GM12878 (cell line): ENCODE data around the gene RSPH4A. TPM values are rescaled to one million over a fixed set of nuclear protein-coding genes. Genes with fewer than 3 reads are reported as not detected.

Experiments used
- BHLHE40 ChIP-seq, 2 experiments: fragments of 450-650 bp in 1 of 2; IDR thresholded peaks; 2 replicates each; pipeline ENCODE4 v1.6.1; 2011 to 2017; ENCODE audit warnings: low read depth in 2 of 2, borderline replicate concordance in 1 of 2, improper control_type of control experiment in 1 of 2, low read length in 1 of 2, mild to moderate bottlenecking in 1 of 2
- EGR1 ChIP-seq, 2 experiments: IDR thresholded peaks; 1 replicate in 1 of 2; 2 replicates in 1 of 2; pipeline ENCODE4 v1.6.1; 2011 to 2012; ENCODE audit warnings: low read depth in 2 of 2, low read length in 2 of 2, borderline replicate concordance in 1 of 2, mild to moderate bottlenecking in 1 of 2, moderate library complexity in 1 of 2
- IRF3 ChIP-seq: fragments of 450-650 bp; IDR thresholded peaks from 2 replicates; pipeline ENCODE4 v1.6.1; 2014; ENCODE audit warnings: mild to moderate bottlenecking
- IRF4 ChIP-seq: IDR thresholded peaks from 2 replicates; pipeline ENCODE4 v1.6.1; 2011; ENCODE audit warnings: low read depth, low read length
- NKRF ChIP-seq: fragments of 450-650 bp; conservative IDR thresholded peaks from 2 replicates; pipeline ENCODE4 v1.6.1; 2017; ENCODE audit warnings: mild to moderate bottlenecking, moderate library complexity
- RBBP5 ChIP-seq: fragments of 200-600 bp; sonication (generic); conservative IDR thresholded peaks from 2 replicates; pipeline ENCODE4 v1.6.1; 2016
- RCOR1 ChIP-seq: conservative IDR thresholded peaks from 2 replicates; pipeline ENCODE4 v1.6.1; 2012; ENCODE audit warnings: low read depth, low read length, improper control_type of control experiment
- RELA ChIP-seq: fragments of 450-650 bp; IDR thresholded peaks from 2 replicates; pipeline ENCODE4 v1.8.0; 2014; ENCODE audit warnings: borderline replicate concordance; ENCODE audit not compliant: partially characterized antibody
- SUPT20H ChIP-seq: IDR thresholded peaks from 2 replicates; pipeline ENCODE4 v1.6.1; 2011; ENCODE audit warnings: low read depth, mild to moderate bottlenecking, low read length, moderate library complexity, borderline replicate concordance; ENCODE audit not compliant: control insufficient read depth
- WRNIP1 ChIP-seq: IDR thresholded peaks from 2 replicates; pipeline ENCODE4 v1.6.1; 2011; ENCODE audit warnings: low read depth, low read length, improper control_type of control experiment, borderline replicate concordance
- ZNF24 ChIP-seq: fragments of 450-650 bp; IDR thresholded peaks from 2 replicates; pipeline ENCODE4 v1.6.1; 2017; ENCODE audit warnings: antibody characterized with exemption, mild to moderate bottlenecking
- polyA plus RNA-seq, 11 experiments: library from polyadenylated mRNA; depleted of rRNA in 4 of 11; unstranded in 6 of 11; stranded (reverse) in 5 of 11; fragments of >200 nt; fragmentation: Nextera tagmentation in 4 of 11; fragmentation: Illumina TruSeq in 1 of 11; extraction: Ambion mirVana in 4 of 11; extraction: Trizol in 1 of 11; gene quantifications; 1 replicate in 1 of 11; 2 replicates in 10 of 11; pipeline versions ENCODE4 v1.2.1 to v1.2.3, GENCODE V29; 2011 to 2016; ENCODE audit warnings: inconsistent platforms in 2 of 11, missing spikeins in 2 of 11, low read depth in 1 of 11
- total RNA-seq, 4 experiments: library from RNA; depleted of rRNA in 3 of 4; stranded (reverse); fragments of >200 nt in 3 of 4; fragmentation: Illumina TruSeq in 1 of 4; extraction: Trizol in 1 of 4; gene quantifications; 2 replicates each; pipeline versions ENCODE4 v1.2.1 to v1.2.3, GENCODE V29; 2013 to 2021

The RSPH4A gene
- total and polyA plus RNA-seq, 10 of the 15 experiments (the other 5 are each of a cell fraction or from before 2014, with no cell fraction given): 0.07 to 0.28 (median 0.21) TPM; not detected in 1

GRCh38 chr6:116575227-116575626 lies 41.1 kb upstream of the RSPH4A start (continued):
- no peak for TF ChIP-seq IRF3
- no peak for TF ChIP-seq EGR1 (IDR thresholded peaks at IDR 0.05; ENCODE audit: borderline replicate concordance in 1 of 2, low read depth in 2 of 2, low read length in 2 of 2)
- TF ChIP-seq ZNF24: no peak
- no peak for TF ChIP-seq SUPT20H
- TF ChIP-seq RBBP5: no peak
- no peak for TF ChIP-seq WRNIP1
- no peak for TF ChIP-seq NKRF
- TF ChIP-seq RELA: no peak
- TF ChIP-seq IRF4: no peak
- no peak for TF ChIP-seq BHLHE40 (IDR thresholded peaks at IDR 0.05; ENCODE audit: borderline replicate concordance in 1 of 2, low read depth in 2 of 2, low read length in 1 of 2)
- TF ChIP-seq RCOR1: no peak
